ENCODE data around the gene MAEA.

GRCh38 chr4:1361431-1361830 is 71.7 kb downstream of the MAEA start:
- TF ChIP-seq POLR2A (IDR thresholded peaks at IDR 0.05) = no peak
- TF ChIP-seq CTCF (IDR thresholded peaks at IDR 0.05) = no peak
- TF ChIP-seq POLR2AphosphoS5 (IDR thresholded peaks at IDR 0.05) = no peak
